Loucy (cell line): Measurements from ENCODE around the gene MAPK6.

Experiments
- H2AFZ ChIP-seq: fragments of 200-600 bp; sonication (generic); 2 replicates; pipeline ENCODE4 v1.6.0; 2016; ENCODE audit warnings: antibody characterized with exemption, mild to moderate bottlenecking, low read length, moderate library complexity
- H3F3A ChIP-seq: fragments of 200-600 bp; 2 replicates; pipeline ENCODE4 v1.6.0; 2016; ENCODE audit warnings: antibody characterized with exemption, low read depth, mild to moderate bottlenecking
- H3K27me3 ChIP-seq: fragments of 200-600 bp; sonication (generic); 2 replicates; pipeline ENCODE4 v1.6.1; 2014; ENCODE audit warnings: low read length, mild to moderate bottlenecking; ENCODE audit not compliant: insufficient read depth, poor library complexity, severe bottlenecking
- H3K36me3 ChIP-seq: fragments of 200-600 bp; sonication (generic); 2 replicates; pipeline ENCODE4 v1.6.1; 2016; ENCODE audit warnings: low read length; ENCODE audit not compliant: insufficient read depth
- H3K4me1 ChIP-seq: fragments of 200-600 bp; sonication (generic); 2 replicates; pipeline ENCODE4 v1.5.1; 2014; ENCODE audit warnings: low read length, mild to moderate bottlenecking; ENCODE audit not compliant: insufficient read depth, poor library complexity, severe bottlenecking
- H3K4me2 ChIP-seq: fragments of 200-600 bp; sonication (generic); 2 replicates; pipeline ENCODE4 v1.6.0; 2014; ENCODE audit warnings: antibody characterized with exemption, low read length, low read depth, mild to moderate bottlenecking; ENCODE audit not compliant: poor library complexity, severe bottlenecking
- H3K4me3 ChIP-seq: fragments of 200-600 bp; sonication (generic); 2 replicates; pipeline ENCODE4 v1.5.1; 2014; ENCODE audit warnings: low read length, mild to moderate bottlenecking, mixed read lengths; ENCODE audit not compliant: poor library complexity, severe bottlenecking
- H3K79me2 ChIP-seq: fragments of 200-600 bp; sonication (generic); 2 replicates; pipeline ENCODE4 v1.6.1; 2014; ENCODE audit warnings: low read length; ENCODE audit not compliant: insufficient read depth
- H3K9ac ChIP-seq: fragments of 200-600 bp; sonication (generic); 2 replicates; pipeline ENCODE4 v1.6.0; 2014; ENCODE audit warnings: mild to moderate bottlenecking, low read depth, low read length, moderate library complexity; ENCODE audit not compliant: poor library complexity, severe bottlenecking
- H3K9me2 ChIP-seq: fragments of 200-600 bp; sonication (generic); replicated peaks from 2 replicates; pipeline ENCODE4 v1.6.1; 2016; ENCODE audit warnings: low read depth, low read length, mixed read lengths
- H3K9me3 ChIP-seq: fragments of 200-600 bp; sonication (generic); 2 replicates; pipeline ENCODE4 v1.6.1; 2014; ENCODE audit warnings: mild to moderate bottlenecking, antibody characterized with exemption, low read length, low read depth; ENCODE audit not compliant: insufficient read depth
- H4K20me1 ChIP-seq: fragments of 200-600 bp; sonication (generic); 2 replicates; pipeline ENCODE4 v1.6.0; 2014; ENCODE audit warnings: antibody characterized with exemption, low read length, mild to moderate bottlenecking; ENCODE audit not compliant: insufficient read depth, poor library complexity, severe bottlenecking
- CTCF ChIP-seq: fragments of 200-600 bp; sonication (generic); conservative IDR thresholded peaks from 2 replicates; pipeline ENCODE4 v1.5.1; 2014; ENCODE audit warnings: mild to moderate bottlenecking, antibody characterized with exemption, low read length
- EZH2phosphoT487 ChIP-seq: fragments of 200-600 bp; IDR thresholded peaks from 2 replicates; pipeline ENCODE4 v1.6.1; 2018; ENCODE audit warnings: antibody characterized with exemption, mild to moderate bottlenecking, moderate library complexity, borderline replicate concordance

The MAPK6 gene

GRCh38 chr15:52107238-52107637 lies 88.2 kb downstream of the MAPK6 start:
- no peaks in the 10 kb centered on the region for H3F3A ChIP-seq
- no peaks in the 10 kb centered on the region for H3K36me3 ChIP-seq
- TF ChIP-seq CTCF (no peak), EZH2phosphoT487 (no peak)
- H3K79me2 ChIP-seq: no peaks in the 10 kb centered on the region
- H3K9ac ChIP-seq: no peak overlapping the region
- H2AFZ ChIP-seq: no peak overlapping the region
- H3K4me1 ChIP-seq: no peaks in the 10 kb centered on the region
- no peaks in the 10 kb centered on the region for H3K27me3 ChIP-seq
- no peaks in the 10 kb centered on the region for H3K9me2 ChIP-seq
- H3K9me3 ChIP-seq: no peaks in the 10 kb centered on the region
- no peak overlapping the region for H3K4me2 ChIP-seq
- H4K20me1 ChIP-seq: no peaks in the 10 kb centered on the region
- H3K4me3 ChIP-seq: no peak overlapping the region

- H3F3A ChIP-seq: no peaks in the 10 kb centered on the region
- H3K27me3 ChIP-seq: no peaks in the 10 kb centered on the region
- no peaks in the 10 kb centered on the region for H3K9me3 ChIP-seq
- H3K79me2 ChIP-seq: no peaks in the 10 kb centered on the region
- H2AFZ ChIP-seq: no peak overlapping the region
- no peak overlapping the region for H3K4me3 ChIP-seq
- no peaks in the 10 kb centered on the region for H3K4me1 ChIP-seq
- H4K20me1 ChIP-seq: no peaks in the 10 kb centered on the region
- no peak for TF ChIP-seq CTCF
- TF ChIP-seq EZH2phosphoT487: no peak
- H3K9ac ChIP-seq: no peak overlapping the region
- no peaks in the 10 kb centered on the region for H3K9me2 ChIP-seq
- no peaks in the 10 kb centered on the region for H3K36me3 ChIP-seq
- H3K4me2 ChIP-seq: no peak overlapping the region
Measured at GRCh38 chr15:52109559-52110451, 90.8 kb downstream of the MAPK6 start.

GRCh38 chr15:52111517-52112202 lies 92.6 kb downstream of the MAPK6 start:
- Histone ChIP-seq H4K20me1 (no peaks in the 10 kb centered on the region), H2AFZ (no peak overlapping the region)

More at GRCh38 chr15:52111517-52112202, 92.6 kb downstream of the MAPK6 start:
- Histone ChIP-seq H3K9ac (no peak overlapping the region), H3K27me3 (no peaks in the 10 kb centered on the region), H3K4me2 (no peak overlapping the region), H3K36me3 (no peaks in the 10 kb centered on the region), H3F3A (no peaks in the 10 kb centered on the region), H3K9me3 (no peaks in the 10 kb centered on the region), H3K79me2 (no peaks in the 10 kb centered on the region), H3K9me2 (no peaks in the 10 kb centered on the region), H3K4me3 (no peak overlapping the region), H3K4me1 (no peaks in the 10 kb centered on the region)
- TF ChIP-seq EZH2phosphoT487 (no peak), CTCF (no peak)
